ENCODE data around the gene ZNF488. TPM values are rescaled to one million over a fixed set of nuclear protein-coding genes. Genes with fewer than 3 reads are reported as not detected.

Gene ZNF488
- total RNA-seq, 3 donors from 2014 or later = 0.47 to 1.6 (median 1.4) TPM

DNA sequence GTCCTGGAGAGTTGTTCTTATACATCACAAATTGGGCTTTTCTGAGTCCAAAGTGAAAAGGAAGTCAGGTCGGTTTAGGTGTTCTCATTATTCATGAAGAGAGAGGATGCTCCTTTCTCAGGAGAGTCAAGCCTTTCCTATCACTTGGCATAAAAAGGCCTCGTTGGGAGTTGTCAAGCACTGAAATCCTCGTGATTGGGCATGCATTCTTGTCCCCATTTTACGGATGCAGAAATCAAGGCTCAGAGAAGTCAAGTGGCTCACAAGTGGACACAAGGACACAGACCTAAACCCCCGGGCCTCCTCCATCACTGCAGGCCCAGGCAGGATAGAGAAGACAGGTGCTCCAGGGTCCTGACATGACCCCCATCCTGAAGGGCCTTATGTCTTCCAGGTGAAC is 27.4 kb downstream of the ZNF488 start:
- TF ChIP-seq, protein P1, sequence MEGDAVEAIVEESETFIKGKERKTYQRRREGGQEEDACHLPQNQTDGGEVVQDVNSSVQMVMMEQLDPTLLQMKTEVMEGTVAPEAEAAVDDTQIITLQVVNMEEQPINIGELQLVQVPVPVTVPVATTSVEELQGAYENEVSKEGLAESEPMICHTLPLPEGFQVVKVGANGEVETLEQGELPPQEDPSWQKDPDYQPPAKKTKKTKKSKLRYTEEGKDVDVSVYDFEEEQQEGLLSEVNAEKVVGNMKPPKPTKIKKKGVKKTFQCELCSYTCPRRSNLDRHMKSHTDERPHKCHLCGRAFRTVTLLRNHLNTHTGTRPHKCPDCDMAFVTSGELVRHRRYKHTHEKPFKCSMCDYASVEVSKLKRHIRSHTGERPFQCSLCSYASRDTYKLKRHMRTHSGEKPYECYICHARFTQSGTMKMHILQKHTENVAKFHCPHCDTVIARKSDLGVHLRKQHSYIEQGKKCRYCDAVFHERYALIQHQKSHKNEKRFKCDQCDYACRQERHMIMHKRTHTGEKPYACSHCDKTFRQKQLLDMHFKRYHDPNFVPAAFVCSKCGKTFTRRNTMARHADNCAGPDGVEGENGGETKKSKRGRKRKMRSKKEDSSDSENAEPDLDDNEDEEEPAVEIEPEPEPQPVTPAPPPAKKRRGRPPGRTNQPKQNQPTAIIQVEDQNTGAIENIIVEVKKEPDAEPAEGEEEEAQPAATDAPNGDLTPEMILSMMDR (IDR thresholded peaks at IDR 0.05) = no peak
- no peak for DNase-seq
- intact Hi-C loops (cut with DNase I, micrococcal nuclease) = no loop called here
- Histone ChIP-seq H3K36me3 (ENCODE audit: low read depth) (no peaks in the 10 kb centered on the region), H3K9me3 (no peaks in the 10 kb centered on the region), H3K4me3 (no peak overlapping the region), H3K4me1 (ENCODE audit: low read depth) (no peaks in the 10 kb centered on the region)
- no peak for ATAC-seq

DNA sequence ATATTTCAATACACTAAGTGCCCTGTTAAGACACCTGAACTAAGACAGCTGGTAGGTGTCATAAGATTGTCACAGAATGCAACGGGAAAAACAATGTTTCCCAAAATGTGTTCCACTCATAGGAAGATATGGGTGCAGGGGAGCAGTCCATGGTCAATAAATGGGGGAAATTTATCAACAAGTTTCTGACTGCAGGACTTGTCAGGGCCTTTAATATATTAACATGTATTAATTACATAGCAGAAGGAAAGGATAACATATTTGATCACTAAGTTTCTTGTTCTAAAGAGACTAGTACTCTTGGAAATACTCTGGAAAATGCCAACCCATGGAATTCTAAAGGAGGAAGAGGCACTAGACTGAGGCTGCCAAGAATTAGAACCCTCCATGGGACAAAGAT is 29.2 kb downstream of the ZNF488 start:
- TF ChIP-seq, protein P1 (IDR thresholded peaks at IDR 0.05) = no peak
- H3K36me3 ChIP-seq (ENCODE audit: low read depth) = no peaks in the 10 kb centered on the region
- no peak overlapping the region for H3K4me3 ChIP-seq
- no peaks in the 10 kb centered on the region for H3K9me3 ChIP-seq
- H3K4me1 ChIP-seq (ENCODE audit: low read depth) = no peaks in the 10 kb centered on the region
- ATAC-seq (no peak), DNase-seq (no peak)
- intact Hi-C loops (cut with DNase I, micrococcal nuclease) = no loop called here

DNA sequence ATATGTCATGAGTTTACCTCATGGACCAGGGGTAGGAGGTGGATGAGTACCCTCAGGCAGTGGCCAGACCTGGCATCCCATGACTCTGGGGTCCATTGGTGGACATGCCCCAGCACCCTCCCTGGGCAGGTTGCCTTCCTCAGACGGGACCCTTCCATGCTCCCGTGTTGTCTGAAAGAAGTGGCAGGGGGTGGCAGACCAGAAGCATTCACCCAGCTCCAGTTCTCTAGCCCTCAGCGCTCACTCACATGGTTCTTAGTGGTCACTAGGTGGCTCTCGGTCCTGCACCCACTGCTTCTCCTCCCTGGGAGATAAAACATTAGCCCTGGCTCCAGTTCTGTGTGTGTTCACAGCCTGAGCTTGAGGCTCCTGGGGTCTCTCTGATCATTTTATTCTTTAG is 29.9 kb downstream of the ZNF488 start:
- ATAC-seq = no peak
- H3K36me3 ChIP-seq (ENCODE audit: low read depth) = no peaks in the 10 kb centered on the region
- TF ChIP-seq, protein P1 (IDR thresholded peaks at IDR 0.05) = no peak
- no peaks in the 10 kb centered on the region for H3K4me1 ChIP-seq (ENCODE audit: low read depth)
- no peak overlapping the region for H3K4me3 ChIP-seq
- intact Hi-C loops (cut with DNase I, micrococcal nuclease) = no loop called here
- H3K9me3 ChIP-seq = no peaks in the 10 kb centered on the region
- no peak for DNase-seq

DNA sequence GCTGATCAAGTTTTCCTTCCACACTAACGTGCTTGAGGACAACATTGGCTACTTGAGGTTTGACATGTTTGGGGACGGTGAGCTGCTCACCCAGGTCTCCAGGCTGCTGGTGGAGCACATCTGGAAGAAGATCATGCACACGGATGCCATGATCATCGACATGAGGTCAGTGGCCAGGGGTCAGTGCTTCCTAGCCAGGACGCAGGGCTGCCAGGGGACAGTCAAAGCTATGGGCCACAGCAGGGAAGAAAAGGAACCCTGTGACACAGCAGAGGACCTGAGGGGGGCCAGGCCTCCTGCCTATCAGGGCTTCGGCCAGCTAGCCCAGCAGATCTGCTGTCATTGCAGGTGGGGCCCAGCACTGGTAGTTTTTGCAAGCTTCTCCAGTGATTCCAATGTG is 30.7 kb downstream of the ZNF488 start:
- intact Hi-C loops (cut with DNase I, micrococcal nuclease) = no loop called here
- H3K9me3 ChIP-seq = no peaks in the 10 kb centered on the region
- no peak overlapping the region for H3K4me3 ChIP-seq
- TF ChIP-seq, protein P1 (IDR thresholded peaks at IDR 0.05) = no peak
- DNase-seq (no peak), ATAC-seq (no peak)
- H3K36me3 ChIP-seq (ENCODE audit: low read depth) = no peaks in the 10 kb centered on the region
- no peaks in the 10 kb centered on the region for H3K4me1 ChIP-seq (ENCODE audit: low read depth)

DNA sequence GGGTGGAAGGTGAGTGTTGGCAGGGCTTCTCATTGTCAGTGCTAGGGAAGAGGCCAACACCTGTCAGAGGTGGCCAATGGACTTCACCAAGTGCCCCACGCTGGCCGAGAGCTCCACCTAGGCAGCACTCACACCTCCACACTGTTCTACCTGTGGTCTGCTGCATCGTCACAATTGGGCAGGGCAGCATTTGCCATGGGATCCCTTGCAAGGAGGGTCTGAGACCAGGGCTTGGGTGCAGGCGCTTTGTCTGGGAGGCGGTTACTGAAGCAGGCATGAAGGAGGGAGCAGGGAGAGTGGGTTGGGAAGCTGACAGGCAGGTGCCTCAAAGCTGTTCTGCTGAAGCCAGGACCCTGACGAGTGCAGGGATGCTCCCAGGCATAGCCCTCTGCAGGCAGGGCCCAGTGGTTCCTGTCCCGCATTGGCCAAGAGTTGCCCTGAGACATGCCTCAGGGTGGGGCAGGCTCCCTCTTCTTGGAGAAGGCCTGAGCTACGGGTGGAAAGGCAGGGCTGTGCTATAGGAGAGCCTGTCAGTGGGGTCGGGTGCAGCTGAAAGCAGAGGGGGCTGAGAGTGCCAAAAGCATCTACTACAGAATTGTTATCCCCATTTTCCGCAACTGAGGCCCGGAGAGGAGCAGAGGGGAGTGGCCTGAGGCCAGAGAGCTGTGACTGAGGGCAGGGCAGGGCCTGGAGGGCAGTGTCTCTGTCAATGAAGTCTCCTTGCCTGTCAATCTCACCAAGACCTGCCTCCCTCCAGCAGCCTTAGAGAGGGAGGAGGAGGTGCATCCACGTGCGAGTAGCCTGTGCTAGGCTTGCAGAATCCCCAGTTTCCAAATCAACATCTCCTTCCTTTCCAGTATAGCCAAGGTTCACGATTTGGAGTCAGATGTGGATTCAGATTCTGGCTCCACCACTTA is 31.9 kb downstream of the ZNF488 start:
- H3K4me3 ChIP-seq = no peak overlapping the region
- no peaks in the 10 kb centered on the region for H3K9me3 ChIP-seq
- DNase-seq (no peak), ATAC-seq (no peak)
- H3K36me3 ChIP-seq (ENCODE audit: low read depth) = no peaks in the 10 kb centered on the region
- H3K4me1 ChIP-seq (ENCODE audit: low read depth) = no peaks in the 10 kb centered on the region
- TF ChIP-seq, protein P1 (IDR thresholded peaks at IDR 0.05) = no peak
- intact Hi-C loops (cut with DNase I, micrococcal nuclease) = no loop called here
